GM18498 (cell line): ENCODE results near the gene NINJ1.

Experiments
- ATAC-seq: cut with Tn5 transposase; IDR thresholded peaks from one replicate; pipeline ENCODE4 v1.9.1; 2021; ENCODE audit warnings: mild to moderate bottlenecking, moderate library complexity; ENCODE audit not compliant: unreplicated experiment

NINJ1 gene

DNA sequence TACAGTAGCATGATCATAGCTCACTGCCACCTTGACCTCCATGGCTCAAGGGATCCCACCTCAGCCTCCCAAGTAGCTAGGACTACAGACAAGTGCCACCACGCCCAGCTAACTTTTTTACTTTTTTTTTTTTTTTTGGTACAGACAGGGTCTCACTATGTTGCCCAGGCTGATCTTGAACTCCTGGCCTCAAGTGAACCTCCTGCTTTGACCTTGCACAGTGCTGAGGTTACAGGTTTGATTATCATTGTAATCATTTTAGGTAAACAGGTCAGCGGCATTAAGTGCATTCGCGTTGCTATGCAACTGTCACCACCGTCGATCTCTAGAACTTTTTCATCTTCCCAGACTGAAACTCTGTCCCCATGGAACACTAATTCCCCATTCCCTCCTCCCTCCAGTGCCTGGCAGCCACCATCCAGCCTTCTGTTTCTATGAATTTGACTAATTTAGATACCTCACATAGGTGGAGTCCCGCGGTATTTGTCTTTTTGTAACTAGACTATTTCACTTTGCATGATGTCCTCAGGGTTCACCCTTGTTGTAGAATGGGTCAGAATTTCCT is 43.9 kb downstream of the NINJ1 start:
- ATAC-seq: no peak

DNA sequence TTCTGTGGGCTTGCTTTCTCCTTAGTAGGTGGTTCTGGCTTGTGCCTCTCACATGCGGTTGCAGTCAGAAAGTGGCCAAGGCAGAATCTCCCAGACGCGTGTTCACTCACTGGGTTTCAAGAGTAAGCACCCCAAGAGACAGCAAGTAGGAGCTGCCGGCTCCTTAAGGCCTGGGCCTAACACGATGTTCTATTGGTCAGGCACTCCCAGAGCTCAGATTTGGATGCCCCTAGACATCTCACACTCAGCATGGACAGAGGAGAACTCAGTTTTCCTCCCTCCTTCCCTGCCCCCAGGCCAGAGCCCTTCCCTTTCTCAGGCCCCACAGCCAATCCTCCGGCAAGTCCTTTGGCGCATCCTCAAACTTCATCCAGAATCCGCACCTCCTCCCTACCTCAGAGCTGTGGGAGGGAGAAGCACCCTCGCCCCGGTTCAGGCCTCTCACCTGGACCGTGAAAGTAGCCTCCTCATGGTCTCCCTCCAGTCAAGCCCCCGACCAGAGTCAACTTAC is 44.5 kb downstream of the NINJ1 start:
- ATAC-seq: no peak

DNA sequence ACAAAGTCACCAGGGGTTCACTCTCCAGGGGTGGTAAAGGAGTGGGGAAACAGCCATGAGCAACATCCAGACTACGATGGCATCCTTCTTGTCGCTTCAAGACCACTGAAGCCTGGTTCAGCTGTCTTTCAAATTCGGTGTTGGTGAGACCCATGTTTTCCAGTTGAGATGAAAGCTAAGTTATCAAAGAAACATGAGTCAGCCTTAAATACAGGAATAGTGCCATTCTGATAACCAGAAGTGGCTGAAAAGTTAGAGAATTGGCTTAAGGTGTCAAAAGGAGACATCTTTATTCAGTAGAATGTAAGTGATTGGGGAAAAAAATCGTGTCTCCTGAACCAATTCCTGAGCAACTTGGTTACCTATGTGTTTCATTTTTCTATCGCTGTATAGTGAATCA is 45.0 kb downstream of the NINJ1 start:
- ATAC-seq: no peak

DNA sequence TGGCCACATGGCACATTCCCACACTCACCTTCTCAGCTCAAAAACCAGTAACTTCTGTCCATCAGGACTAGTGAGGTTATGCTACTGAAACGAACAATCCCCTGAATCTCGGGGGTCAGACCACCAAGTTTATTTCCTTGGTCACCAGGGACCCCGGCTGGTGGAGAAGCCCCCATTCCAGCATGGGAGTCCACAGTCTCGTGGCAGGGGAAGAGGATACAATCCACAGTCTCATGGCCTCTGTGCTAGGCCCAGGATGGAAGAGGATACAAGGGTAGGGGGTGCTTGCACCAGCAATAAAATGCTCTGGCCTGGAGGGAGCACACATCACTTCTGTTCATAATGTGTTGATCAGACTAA is 45.4 kb downstream of the NINJ1 start:
- no peak for ATAC-seq

DNA sequence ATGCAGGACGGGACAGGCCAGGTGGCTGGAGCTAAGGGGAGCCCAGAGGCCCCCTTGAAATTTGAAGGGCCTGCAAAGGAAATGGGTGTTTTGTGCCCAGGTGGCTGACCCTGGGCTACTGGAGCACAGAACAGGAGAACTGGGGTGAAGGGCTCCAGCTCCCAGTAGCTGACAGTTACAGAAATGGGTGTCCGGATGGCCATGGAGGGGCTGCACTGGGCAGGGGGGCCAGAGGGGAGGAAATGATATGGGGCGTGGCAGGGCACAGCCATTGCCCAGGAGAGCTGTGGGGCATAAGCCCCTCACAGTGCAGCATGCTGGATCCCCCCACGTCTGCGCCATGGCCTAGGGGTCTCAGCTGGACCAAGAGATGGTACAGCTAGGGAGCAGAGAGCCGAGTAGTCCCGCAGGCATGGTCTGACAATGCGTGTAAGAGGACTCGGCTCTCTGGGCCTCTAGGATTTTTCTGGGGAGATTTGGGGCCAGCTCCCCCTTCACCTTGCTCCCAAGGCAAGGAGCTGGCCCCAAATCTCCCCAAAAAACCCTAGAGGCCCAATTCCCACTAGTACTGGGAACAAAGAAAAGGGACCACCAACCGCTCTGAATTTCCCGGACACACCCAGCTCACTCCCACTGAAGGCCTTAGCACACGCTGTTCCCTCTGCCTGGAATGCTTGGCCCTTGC is 45.9 kb downstream of the NINJ1 start:
- no peak for ATAC-seq

DNA sequence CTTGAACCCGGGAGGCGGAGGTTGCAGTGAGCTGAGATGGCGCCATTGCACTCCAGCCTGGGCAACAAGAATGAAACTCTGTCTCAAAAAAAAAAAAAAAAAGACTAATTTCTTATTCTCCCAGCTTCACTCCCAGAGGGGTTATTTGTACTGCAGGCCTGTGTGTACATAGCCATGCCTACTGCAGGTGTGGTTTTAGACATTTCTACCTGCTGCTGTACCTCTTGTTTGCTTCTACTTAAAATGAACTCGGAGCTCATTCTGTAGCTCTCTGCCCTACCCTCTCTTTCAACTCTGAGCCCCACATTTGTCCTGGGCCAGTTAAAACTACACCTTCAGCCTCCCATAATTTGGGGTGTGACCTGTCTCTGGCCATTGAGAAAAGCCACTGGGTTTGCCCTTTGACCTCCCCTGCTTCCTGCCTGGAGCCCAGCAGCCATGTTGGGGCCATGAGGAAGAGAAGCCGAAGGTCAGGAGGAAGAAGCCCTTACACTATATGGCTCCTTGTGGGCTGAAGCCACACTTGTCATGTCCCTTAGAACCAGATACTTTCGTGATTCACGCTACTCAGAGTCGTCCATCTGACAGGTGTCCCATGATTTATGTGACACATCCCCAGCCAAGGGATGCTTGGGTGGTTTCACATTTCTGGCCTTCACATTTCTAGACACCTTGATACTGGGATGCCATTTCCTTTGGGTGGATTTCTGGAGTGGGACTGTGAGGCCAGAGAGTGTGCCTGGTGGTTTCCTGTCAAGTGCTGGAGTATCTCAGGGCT is 47.4 kb downstream of the NINJ1 start:
- ATAC-seq: no peak

DNA sequence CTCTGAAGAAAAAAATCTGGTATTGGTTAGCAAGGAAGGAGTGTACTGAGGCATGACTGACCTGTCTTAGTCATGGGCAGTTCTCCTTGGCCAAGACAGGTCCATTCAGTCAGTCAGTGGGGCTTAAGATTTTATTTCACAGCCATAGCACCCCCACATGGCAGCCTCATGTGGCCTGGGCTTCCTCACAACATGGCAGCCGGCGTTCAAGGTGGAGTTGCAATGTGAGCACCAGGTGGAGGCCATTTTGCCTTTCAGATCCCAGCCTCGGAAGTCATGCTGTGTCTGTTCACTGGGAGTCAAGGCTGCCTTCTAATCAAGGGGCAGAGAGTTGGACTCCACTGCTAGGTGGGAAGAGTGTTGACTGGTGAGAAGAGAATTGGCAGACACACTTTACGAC is 48.4 kb downstream of the NINJ1 start:
- no peak for ATAC-seq

DNA sequence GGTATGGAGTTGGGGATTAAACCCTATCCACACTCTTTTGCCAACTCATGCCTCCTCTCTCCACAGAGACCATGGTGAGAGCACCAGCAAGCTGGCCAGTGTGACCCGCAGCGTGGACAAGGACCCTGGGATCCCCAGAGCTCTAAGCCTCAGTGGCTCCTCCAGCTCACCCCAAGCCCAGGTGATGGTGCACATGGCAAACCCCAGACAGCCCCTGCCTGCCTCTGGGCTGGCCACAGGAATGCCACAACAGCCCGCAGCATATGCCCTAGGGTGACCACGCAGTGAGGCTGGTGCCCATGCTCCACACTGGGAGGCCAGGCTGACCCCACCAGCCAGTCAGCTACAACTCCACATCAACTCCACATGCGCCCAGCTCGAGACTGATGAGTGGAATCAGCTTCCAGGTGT is 49.6 kb downstream of the NINJ1 start:
- ATAC-seq: no peak

DNA sequence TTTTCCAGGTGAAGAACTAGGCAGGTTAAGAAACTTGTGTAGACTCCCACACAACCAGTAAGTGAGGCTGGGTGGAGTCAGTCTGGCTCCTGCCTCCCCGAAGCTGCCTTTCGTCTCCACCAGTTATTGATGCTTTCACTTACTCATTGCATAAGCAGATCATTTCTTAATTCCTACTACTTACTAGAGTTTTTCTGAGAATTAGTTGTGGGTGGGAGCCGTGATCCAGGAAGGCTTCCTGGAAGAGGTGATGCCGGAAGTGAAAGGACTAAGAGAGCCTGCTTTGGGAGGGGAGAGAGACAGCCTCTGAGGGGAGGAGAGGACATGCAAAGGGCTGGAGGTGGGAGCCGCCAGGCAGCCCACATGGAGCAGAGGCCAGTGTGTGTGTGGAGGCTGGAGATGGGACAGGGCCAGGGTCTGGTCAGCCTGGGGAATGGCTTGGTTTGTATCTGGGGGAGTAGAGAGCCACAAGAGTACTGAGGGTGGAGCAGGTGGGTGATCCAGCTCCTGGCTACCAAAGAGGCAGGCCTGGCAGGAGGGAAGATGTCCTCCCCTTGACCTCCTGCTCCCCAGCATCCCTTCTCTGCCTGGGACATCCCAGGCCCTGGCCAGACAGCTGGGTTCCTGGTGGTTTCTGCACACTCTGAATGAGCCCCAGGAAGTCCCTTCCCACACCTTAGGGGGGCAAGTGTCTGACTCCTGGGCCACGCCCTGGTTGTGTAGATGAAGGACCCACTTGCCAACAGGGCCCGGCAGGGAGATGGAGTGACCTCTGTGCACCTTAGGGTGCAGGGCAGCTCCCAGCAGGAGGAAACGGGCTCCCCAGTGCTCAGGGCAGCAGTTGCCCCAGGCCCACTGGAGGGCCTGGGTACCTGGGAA is 50.2 kb downstream of the NINJ1 start:
- ATAC-seq: no peak

DNA sequence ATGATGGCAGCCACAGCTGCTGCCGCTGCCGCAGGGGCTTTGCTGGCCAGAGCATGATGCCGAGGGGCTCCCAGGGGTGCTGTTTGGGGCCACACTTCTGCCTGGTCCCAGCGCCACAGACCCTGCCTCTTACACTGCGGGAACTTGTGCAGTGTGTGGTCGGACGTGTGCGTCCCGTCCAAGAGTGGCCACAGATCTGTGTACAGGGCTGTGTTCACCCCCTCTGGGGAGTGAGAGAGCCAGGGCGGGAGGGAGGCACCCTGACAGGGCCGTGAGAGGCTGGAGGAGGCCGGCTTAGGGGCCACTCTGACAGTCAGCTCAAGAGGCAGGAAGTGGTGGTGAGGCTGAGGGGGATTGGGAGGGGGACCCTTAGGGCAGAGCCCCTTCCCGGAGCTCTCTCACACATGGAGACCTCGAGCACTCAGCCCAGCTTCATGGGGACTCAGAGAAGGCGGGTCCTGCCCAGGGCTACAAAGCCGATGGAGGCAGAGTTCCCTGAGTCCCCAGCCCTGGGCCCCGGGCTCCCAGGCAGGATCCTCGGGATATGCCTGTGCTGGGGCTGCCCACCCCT is 51.1 kb downstream of the NINJ1 start:
- no peak for ATAC-seq

DNA sequence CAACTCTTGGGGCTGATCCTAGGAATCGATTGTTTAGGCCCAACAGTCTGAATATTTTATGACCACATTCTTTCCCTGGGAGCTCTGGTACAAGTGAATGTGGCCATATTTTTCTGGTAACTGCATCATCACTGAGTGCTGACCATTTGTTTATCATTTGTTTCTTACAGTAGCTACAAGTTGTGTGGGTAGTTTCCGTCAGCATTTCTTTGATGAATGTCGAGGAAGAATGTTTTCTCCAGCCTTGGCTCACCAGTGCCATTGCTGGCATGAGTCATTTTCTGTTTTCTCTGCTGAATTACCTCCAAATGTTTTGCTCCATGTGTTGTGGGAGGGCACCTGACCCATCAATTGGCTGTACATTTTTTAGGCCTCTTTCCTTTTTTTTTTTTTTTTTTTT is 52.1 kb downstream of the NINJ1 start:
- no peak for ATAC-seq

DNA sequence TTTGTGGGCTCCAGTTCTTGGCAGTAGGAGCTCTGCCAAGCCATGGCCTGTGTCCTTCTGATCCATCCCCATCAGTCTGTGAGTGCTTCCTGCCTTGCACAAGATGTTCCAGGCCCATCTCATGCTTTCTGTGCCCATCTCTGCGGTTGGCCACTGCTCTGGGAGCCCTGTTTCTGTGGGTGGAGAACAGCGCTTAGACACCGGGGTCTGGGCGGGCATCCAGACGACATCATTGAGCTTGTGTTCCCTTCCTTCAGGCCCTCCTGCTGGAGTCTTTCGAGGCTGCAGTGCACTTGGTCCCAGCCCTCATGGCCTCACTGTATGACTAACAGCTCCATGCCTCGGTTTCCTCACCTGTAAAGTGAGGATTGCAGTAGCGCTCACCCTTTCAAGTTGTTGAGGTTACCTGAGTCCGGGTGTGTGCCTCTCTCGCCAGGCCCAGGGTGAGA is 52.9 kb downstream of the NINJ1 start:
- no peak for ATAC-seq

DNA sequence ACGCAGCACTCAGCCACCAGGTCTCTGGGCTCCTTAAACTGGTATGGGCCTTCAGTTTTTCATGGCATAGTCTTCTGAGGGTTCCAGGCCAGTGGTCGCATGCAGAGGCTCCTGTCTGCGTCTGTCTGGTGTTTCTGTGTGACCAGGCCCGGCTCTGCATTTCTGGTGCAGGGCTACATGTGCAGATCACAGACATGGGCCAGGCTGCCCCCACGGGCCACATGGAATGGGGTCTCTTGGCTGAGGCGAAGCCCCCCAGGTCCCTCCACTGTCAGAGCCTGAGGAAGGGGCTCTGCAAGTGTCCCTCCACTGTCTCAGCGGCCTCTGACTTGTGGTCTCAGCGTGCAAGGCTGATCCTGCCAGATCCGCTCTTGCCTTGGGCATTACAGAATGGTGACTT is 53.6 kb downstream of the NINJ1 start:
- ATAC-seq: no peak

DNA sequence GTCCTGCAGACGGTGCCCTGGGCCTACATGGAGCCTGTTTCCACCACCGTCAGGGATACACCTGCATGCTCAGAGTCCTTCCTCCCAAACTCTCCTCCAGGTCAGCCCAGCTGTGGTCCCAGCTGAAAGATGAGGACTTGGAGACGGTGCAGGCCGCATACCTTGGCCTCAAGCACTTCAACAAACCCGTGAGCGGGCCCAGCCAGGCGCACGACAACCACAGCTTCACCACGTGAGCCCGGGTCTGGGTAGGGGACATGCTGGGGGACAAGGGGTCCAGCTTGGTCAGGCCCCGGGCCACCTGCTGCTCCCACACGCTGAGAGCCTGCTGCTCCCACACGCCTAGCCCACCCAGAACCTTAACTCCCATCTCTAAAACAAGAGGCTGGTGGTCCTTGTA is 54.7 kb downstream of the NINJ1 start:
- no peak for ATAC-seq

DNA sequence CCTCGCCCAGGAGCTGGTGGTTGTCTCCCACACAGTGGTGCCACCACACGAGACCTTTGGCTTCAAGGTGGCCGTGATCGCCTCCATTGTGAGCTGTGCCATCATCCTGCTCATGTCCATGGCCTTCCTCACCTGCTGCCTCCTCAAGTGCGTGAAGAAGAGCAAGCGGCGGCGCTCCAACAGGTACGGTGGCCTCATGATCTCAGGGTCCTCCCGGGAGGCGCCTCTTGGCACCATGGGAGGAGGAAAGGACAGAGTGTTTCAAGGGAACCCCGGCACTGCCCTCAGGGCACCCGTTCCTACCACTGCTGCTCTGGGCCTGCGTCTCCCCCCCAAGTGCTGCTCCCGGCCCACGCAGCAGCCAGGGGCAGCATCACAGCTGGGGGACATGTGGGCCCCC is 56.2 kb downstream of the NINJ1 start:
- ATAC-seq: no peak

DNA sequence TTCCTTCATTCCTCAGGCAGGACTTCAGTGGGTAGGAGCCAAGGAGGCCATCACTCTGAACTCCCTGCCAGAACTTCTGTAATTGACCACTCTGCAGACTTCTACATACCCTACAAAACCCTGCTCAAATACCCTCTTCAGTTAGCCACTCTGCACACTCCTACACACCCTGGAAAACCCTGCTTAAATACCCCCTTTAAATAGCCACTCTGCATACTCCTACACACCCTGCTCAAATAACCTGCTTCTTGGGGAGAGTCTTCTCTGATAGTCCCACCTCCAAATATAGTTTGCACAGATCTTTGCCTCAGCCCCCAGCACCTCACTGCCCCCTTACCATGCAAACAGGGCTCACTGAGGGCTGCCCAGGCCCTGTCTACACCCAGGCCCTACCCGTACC is 56.7 kb downstream of the NINJ1 start:
- no peak for ATAC-seq

DNA sequence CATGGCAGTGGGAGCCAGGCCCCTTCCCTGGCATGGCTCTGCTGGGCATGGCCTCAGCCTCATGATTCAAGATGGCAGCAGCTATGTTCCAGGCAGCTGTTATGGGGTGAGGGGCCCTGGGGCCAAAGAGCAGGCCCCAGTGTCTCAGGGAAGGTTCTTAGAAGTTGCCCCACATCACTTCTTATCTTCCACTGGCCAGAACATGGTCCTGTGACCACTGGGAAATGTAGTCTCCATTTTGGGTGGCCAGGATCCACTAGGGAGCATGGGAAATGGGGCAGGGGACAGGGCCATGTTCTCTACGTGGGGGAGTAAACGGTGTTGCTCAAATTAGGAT is 57.3 kb downstream of the NINJ1 start:
- no peak for ATAC-seq

DNA sequence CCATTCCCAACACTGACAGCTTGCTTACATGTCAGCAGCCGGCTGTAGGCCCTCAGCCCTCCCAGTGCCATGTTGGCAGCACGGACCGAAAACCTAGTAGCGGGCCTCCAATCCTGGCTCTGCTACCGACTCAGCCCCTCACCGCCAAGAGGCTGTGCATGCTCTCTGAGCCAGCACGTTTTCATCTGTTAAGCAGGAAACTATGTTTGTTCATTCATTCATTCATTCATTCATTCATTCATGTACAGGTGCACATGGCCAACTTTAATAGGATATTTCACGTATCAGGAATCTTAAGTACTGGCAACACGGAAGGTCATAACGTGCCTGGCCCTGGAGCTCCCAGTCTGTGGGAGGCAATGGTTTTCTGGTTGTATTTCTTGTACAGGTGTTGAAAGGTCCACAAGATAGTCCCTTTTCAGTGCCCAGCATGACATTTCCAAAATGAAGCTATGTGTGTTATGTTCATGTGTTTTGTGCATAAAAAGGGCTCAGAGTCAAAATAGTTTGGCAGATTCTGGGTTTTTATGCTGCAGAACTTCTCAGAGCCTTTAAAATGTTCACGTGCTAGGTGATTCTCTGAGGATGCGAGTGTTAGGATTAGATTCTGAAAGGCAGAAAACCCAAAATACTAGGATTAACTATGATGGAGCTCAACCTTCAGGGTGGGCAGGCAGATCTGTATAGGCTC is 57.8 kb downstream of the NINJ1 start:
- ATAC-seq: no peak

DNA sequence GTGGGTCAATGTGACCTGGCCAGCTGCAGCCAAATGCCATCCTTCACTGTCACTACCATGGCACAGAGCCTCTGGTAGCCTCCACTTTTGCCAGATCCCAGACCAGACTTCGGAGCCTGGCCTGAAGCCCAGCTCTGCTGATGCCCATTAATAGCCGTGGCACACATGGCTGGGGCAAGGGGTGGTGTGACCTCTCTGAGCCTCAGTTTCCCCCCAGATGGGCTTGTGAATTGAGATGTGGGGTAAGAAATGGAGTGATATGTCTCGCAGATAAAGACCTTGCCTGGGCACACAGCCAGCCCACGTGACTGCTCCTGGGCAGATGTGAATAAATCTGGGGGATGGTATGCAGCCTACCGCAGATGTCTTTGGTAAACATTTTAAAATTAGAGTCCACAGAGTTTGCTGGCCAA is 61.7 kb downstream of the NINJ1 start:
- ATAC-seq: no peak
